HCT116 (cell line): Measurements from ENCODE around the gene KRT222. TPM values are rescaled to one million over a fixed set of nuclear protein-coding genes. Genes with fewer than 3 reads are reported as not detected.

Source experiments
- ATAC-seq: fragments of 200-7000 bp; cut with Tn5 transposase; 2 replicates; pipeline ENCODE4 v1.9.1; 2020; ENCODE audit warnings: mild to moderate bottlenecking, moderate library complexity
- BruUV-seq: library from RNA; stranded (reverse); fragments of 400-500 nt; replicated peaks from 2 replicates; lab custom pipeline; 2021; lab: Mats Ljungman, UMichigan
- CTCF ChIA-PET: fragments of 300-600 bp; sonication (Branson Sonifier 250); formaldehyde crosslinking; loops from one replicate; lab custom pipeline; 2021; ENCODE audit warnings: antibody characterized with exemption; lab: Charles Lee
- POLR2A ChIA-PET: fragments of 300-600, 350-600 bp; sonication (Branson Sonifier 250); formaldehyde crosslinking; loops from one replicate; lab custom pipeline; 2021; ENCODE audit warnings: antibody characterized with exemption; lab: Charles Lee
- RAD21 ChIA-PET, 2 experiments: fragments of 300-600 bp; sonication (Branson Sonifier 250); formaldehyde crosslinking; loops; one replicate each; lab custom pipeline; 2023; ENCODE audit warnings: low total read pairs in 2 of 2; ENCODE audit not compliant: uncharacterized antibody in 2 of 2, unreplicated experiment in 2 of 2, low non-redundant PET in 1 of 2; lab: Charles Lee
- DNase-seq: peaks from one replicate; pipeline ENCODE4 v3.0.0-alpha.2; 2010; ENCODE audit warnings: low read depth, low spot score
- H2AFZ ChIP-seq: fragments of 200-600 bp; shearing (Covaris generic), sonication (generic); 2 replicates; pipeline ENCODE4 v1.6.1; 2017; ENCODE audit warnings: low read depth, mixed run types, mixed read lengths, antibody characterized with exemption, low read length; ENCODE audit not compliant: poor library complexity, severe bottlenecking
- H3K27ac ChIP-seq: 2 replicates; pipeline ENCODE4 v1.5.1; 2012; ENCODE audit warnings: low read depth, low read length
- H3K27me3 ChIP-seq: fragments of 200-600 bp; sonication (generic); 2 replicates; pipeline ENCODE4 v1.6.1; 2016; ENCODE audit warnings: mixed run types, low read length, mixed read lengths; ENCODE audit not compliant: insufficient read depth
- H3K36me3 ChIP-seq, 2 experiments: fragments of 200-500 bp in 1 of 2; fragments of 200-600 bp in 1 of 2; sonication (Bioruptor generic) in 1 of 2; sonication (generic) in 1 of 2; 2 replicates each; pipeline versions ENCODE4 v1.5.1 to v1.6.1; 2014 to 2016; ENCODE audit warnings: low read length in 2 of 2, inconsistent platforms in 1 of 2, mixed read lengths in 1 of 2, mixed run types in 1 of 2; ENCODE audit not compliant: insufficient read depth in 2 of 2, control insufficient read depth in 1 of 2
- H3K4me1 ChIP-seq, 2 experiments: fragments of 200-600 bp in 1 of 2; sonication (generic) in 1 of 2; 2 replicates each; pipeline versions ENCODE4 v1.5.1 to v1.6.1; 2012 to 2017; ENCODE audit warnings: low read length in 2 of 2, inconsistent platforms in 1 of 2, mild to moderate bottlenecking in 1 of 2, mixed read lengths in 1 of 2, mixed run types in 1 of 2, moderate library complexity in 1 of 2; ENCODE audit not compliant: insufficient read depth in 2 of 2, control insufficient read depth in 1 of 2
- H3K4me2 ChIP-seq: fragments of 200-600 bp; sonication (generic); 2 replicates; pipeline ENCODE4 v1.6.1; 2017; ENCODE audit warnings: mixed run types, low read length, mixed read lengths
- H3K4me3 ChIP-seq, 2 experiments: fragments of 200-600 bp in 1 of 2; sonication (generic) in 1 of 2; replicated peaks in 1 of 2; 2 replicates each; pipeline ENCODE4 v1.5.1; 2011 to 2016; ENCODE audit warnings: low read length in 2 of 2, control low read depth in 1 of 2, low read depth in 1 of 2, mild to moderate bottlenecking in 1 of 2, mixed read lengths in 1 of 2, mixed run types in 1 of 2
- H3K79me2 ChIP-seq: fragments of 200-600 bp; sonication (generic); 2 replicates; pipeline ENCODE4 v1.6.1; 2017; ENCODE audit warnings: mild to moderate bottlenecking, mixed run types, low read length, moderate library complexity, mixed read lengths; ENCODE audit not compliant: insufficient read depth
- H3K9ac ChIP-seq: fragments of 200-600 bp; sonication (generic); 2 replicates; pipeline ENCODE4 v1.6.1; 2016; ENCODE audit warnings: low read length, mixed read lengths
- H3K9me2 ChIP-seq: fragments of 200-600 bp; sonication (generic), shearing (Covaris generic); 2 replicates; pipeline ENCODE4 v1.6.1; 2017; ENCODE audit warnings: mixed run types, mild to moderate bottlenecking, moderate library complexity; ENCODE audit not compliant: insufficient read depth
- H3K9me3 ChIP-seq, 2 experiments: fragments of 200-500 bp in 1 of 2; fragments of 200-600 bp in 1 of 2; sonication (Bioruptor generic) in 1 of 2; sonication (generic) in 1 of 2; 2 replicates each; pipeline ENCODE4 v1.6.1; 2014 to 2017; ENCODE audit warnings: low read length in 2 of 2, mixed read lengths in 2 of 2, inconsistent platforms in 1 of 2, low read depth in 1 of 2, mild to moderate bottlenecking in 1 of 2, mixed run types in 1 of 2, moderate library complexity in 1 of 2; ENCODE audit not compliant: control insufficient read depth in 1 of 2, insufficient read depth in 1 of 2
- H4K20me1 ChIP-seq: fragments of 200-600 bp; sonication (generic), shearing (Covaris generic); 2 replicates; pipeline ENCODE4 v1.6.1; 2017; ENCODE audit warnings: mixed run types, mild to moderate bottlenecking, moderate library complexity; ENCODE audit not compliant: insufficient read depth
- CBX3 ChIP-seq: IDR thresholded peaks from 2 replicates; pipeline ENCODE4 v1.6.1; 2012; ENCODE audit warnings: low read depth
- FOSL1 ChIP-seq: IDR thresholded peaks from 2 replicates; pipeline ENCODE4 v1.6.1; 2012; ENCODE audit warnings: low read depth
- RAD21 ChIP-seq: IDR thresholded peaks from 2 replicates; pipeline ENCODE4 v1.6.1; 2012; ENCODE audit warnings: low read depth, mild to moderate bottlenecking
- ZBTB33 ChIP-seq: IDR thresholded peaks from 2 replicates; pipeline ENCODE4 v1.6.1; 2011; ENCODE audit warnings: mild to moderate bottlenecking, low read length, moderate library complexity; ENCODE audit not compliant: insufficient replicate concordance; ENCODE audit errors: extremely low read depth
- intact Hi-C: fragments of 100-400 bp; cut with micrococcal nuclease; formaldehyde crosslinking; loops from 2 replicates; pipeline ENCODE4 v1.10.0; 2022
- total RNA-seq: library from RNA; stranded (reverse); gene quantifications from one replicate; pipeline ENCODE4 v1.2.1, GENCODE V29; 2021; ENCODE audit not compliant: unreplicated experiment
- TF ChIP-seq, protein P1 (sequence below): IDR thresholded peaks from 2 replicates; pipeline ENCODE4 v1.6.1; 2012

The KRT222 gene
- total RNA-seq, 1 experiment from 2014 or later, result 5.0 TPM

DNA sequence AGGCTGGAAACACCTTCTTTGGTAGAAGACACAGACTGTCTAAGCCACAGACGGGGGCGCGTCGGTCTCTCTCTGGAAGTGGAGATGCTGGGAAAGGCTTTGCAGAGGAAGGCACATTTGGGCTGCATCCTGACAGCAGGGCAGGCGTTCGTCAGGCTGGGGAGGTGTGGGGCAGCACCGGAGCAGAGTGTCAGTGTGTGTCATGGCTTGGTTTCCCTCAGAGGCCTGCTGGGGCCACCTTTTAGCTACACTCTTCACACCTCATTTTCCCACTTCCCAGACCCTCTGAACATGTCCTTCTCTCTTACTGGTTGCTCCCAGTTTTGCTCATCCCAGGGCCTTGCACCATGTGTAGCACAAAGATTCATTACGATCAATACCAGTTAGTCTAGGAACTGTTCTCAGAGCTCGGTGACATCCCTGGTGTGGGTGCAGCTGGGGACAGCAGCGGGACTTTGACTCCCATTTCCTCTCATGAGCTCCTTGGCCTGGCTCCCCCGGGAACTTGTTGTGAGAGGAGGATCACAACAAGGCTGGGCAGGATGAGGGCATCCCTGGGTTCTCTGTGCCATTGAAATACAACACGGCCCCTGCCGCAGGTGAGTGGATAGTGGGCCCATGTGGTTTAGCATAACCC, 50.4 kb downstream of the KRT222 start:
- POLR2A ChIA-PET, result interaction anchor here (1.4 kb wide), 1 partner anchor 178 kb away, joined by 5 read pairs; no protein-coding TSS in a partner anchor

More for the DNA sequence above, 50.4 kb downstream of the KRT222 start:
- TF ChIP-seq, protein P1, sequence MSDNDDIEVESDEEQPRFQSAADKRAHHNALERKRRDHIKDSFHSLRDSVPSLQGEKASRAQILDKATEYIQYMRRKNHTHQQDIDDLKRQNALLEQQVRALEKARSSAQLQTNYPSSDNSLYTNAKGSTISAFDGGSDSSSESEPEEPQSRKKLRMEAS, result no peak
- TF ChIP-seq FOSL1 (no peak), RAD21 (no peak), CBX3 (no peak), ZBTB33 (no peak)
- TF ChIP-seq, all 23 proteins: peak for 0
- intact Hi-C loops, result loop anchor here (1.0 to 10.0 kb wide), 4 partner anchors 177 to 930 kb away; no protein-coding TSS in a partner anchor
- H3K4me1 ChIP-seq, result peaks cover 0 to 10% of the 10 kb centered on the region in 2 experiments; a peak in 1 of 4 replicates
- no peaks in the 10 kb centered on the region for H3K36me3 ChIP-seq
- H4K20me1 ChIP-seq, result no peaks in the 10 kb centered on the region
- H3K9me2 ChIP-seq, result no peaks in the 10 kb centered on the region
- ATAC-seq (no peak), DNase-seq (no peak)
- no TSS peak for BruUV-seq
- no peak overlapping the region for H3K4me2 ChIP-seq
- H3K79me2 ChIP-seq, result no peaks in the 10 kb centered on the region
- H2AFZ ChIP-seq, result no peak overlapping the region
- no peak overlapping the region for H3K4me3 ChIP-seq
- CTCF ChIA-PET, result interaction anchor here (0.7 to 2.9 kb wide), 17 partner anchors 14 to 1051 kb away, joined by 3 to 23 read pairs (median 5); no protein-coding TSS in a partner anchor
- H3K27ac ChIP-seq, result no peak overlapping the region
- H3K9me3 ChIP-seq, result no peaks in the 10 kb centered on the region
- H3K9ac ChIP-seq, result no peak overlapping the region
- RAD21 ChIA-PET, result interaction anchor here in 1 of 2 experiments (1.4 kb wide), 1 partner anchor 241 kb away, joined by 5 read pairs; no protein-coding TSS in a partner anchor
- no peaks in the 10 kb centered on the region for H3K27me3 ChIP-seq
